GM19351 (cell line): ENCODE data around the gene NACC1.

ENCODE experiments used
- ATAC-seq: cut with Tn5 transposase; IDR thresholded peaks from one replicate; pipeline ENCODE4 v1.9.1; 2021; ENCODE audit warnings: mild to moderate bottlenecking, moderate library complexity; ENCODE audit not compliant: unreplicated experiment

The NACC1 gene

DNA sequence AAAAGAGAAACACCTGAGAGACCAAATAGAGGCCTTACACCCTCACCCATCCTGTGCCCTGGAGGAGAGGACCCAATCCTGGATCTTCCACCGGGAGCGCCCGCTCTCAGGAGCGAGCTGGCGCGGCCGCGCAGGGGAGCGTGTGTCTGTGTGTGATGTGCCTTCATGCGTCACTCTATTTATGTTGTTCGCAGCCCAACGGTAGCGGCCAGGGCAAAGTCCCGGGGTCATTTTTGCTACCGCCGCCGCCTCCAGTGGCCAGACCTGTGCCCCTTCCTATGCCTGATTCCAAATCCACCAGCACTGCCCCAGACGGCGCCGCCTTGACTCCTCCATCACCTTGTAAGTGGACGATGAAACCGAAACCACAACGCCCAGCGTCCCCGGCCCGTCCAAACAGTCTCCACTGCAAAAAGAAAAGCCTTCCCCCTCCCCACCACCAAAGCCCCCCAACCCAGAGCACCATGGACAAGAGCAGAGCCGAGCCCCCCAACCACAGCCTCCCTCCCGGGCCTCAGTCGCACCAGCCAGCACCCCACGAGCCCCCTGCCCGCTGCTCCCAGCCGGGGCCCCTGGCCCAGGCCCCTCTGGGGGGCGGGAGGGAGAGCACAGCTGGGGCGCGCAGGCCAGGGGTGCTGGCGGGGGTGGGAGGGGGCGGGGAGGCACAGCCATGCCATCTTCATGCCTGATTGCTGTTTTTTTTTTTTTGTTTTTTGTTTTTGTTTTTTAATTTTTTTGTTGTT is 30.1 kb upstream of the NACC1 start:
- no peak for ATAC-seq

GRCh38 chr19:13089139-13089856 is 28.8 kb upstream of the NACC1 start:
- ATAC-seq: no peak

DNA sequence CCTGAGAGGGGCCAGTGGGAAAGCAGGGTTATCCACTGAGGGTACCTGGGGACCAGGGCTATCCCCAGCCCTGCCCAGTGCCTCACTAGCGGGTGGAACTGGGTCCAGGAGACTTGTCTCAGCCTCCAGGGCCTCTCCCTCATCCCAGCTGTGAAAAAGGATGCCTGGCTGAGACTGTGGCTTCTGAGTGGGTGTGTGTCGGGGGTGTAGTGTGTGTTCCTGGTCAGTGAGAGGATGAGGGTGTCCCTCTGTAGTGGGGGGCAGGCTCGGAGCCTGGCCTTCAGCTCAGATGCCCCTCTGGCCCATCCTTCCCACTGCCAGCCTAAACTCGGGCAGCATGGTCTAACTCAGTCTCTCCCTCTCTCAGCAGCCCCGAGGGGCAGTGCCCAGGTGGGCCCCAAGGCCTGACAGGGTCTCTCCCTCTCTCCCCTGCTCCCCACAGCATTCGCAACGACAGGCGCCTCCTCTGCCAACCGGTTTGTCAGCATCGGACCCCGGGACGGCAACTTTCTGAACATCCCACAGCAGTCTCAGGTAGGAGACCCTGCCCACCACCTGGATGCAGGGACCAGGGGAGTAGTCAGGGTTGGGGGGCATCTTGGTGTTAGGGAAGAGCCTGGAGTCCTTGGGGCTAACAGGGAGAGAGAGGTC is 28.1 kb upstream of the NACC1 start:
- no peak for ATAC-seq

DNA sequence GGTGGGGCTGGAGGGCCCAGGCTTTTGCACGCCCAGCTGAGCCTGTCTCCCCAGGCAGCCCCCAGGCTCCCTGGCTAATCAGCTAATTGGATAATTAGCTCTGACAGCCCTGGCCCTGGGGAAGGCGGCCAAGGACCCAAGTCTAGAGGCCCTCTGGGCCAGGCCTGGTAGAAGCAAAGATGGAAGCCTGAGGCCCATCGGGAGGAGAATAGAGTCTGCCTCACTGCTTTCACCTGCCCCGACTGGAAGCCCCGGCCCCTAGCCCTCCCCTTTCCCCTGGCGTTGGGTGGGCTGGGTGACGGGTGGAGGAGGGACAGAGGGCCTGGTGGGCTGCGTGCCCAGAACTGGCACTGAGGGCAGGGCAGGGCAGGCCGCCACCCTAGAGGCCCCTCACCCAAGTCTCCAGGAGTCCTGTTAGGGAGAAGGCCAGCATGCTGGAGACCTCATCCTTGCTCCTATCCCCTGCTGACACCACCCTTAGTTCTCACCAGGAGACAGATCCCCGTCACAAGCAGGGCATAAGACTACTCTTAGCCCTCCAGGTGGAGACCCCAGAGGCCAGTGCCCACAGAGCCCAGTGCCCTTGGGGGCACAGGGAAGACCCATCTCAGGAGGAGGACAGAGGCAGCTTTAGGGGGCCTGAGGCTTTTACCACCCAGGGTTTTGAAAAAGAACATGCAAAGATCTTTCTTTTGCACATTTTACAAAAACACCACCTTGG is 27.4 kb upstream of the NACC1 start:
- no peak for ATAC-seq

DNA sequence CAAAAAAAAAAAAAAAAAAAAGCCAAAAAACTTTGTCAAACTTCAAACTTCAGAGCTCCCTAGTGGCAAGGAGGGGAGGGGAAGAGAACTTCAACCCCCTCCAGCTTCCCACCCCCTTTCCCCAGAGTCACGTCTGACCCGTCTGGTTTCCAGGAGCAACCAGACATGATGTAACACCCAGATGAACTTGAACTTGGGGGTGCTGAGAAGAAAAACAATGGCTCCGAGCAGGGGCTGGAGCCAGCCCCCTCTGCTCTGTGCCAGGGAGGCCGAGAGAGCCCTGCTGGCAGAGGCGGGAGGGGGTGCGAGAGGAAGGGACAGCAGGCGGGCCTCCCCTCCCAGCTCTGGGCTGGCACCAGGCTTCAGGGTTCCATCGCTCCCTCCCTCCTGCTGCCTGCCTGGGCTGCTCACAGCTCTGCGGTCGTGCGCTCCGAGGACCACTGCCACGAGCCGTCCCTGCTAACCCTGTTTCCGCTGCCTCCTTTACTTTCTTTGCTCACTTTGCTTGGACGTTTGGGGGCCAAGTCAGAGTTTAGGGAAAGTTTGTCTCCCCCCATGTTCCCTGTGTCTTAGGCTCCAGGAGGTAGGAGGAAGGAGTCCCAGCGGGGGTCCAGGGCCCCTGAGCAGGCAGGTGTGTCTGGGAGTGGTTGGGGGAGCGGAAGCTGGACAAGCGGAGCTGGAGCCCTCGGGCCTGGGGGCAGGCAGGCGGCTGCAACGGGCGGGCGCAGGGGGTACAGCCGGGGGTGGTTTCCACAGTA is 26.5 kb upstream of the NACC1 start:
- ATAC-seq: no peak

DNA sequence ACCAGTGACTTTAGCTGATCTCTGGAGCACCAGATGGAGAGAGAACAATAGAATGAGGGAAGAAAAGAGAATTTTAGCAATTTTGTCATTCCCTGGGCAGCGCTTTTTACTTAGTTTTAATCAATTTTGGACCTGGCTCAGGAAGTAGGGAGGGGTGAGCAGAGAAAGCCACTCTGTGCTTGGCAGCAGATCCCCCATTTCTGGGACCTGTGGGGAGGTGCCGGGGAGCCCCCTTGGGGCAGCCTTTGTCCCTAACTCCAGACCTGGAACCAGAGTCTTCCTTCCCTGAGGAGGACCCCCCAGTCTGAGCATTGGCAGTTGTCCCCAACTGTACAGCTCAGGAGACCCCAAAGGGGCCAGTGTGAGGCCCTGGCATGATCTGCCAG is 25.9 kb upstream of the NACC1 start:
- no peak for ATAC-seq

- ATAC-seq: no peak
Measured at GRCh38 chr19:13092606-13093235, 25.3 kb upstream of the NACC1 start.

GRCh38 chr19:13093407-13094105 is 24.5 kb upstream of the NACC1 start:
- no peak for ATAC-seq

DNA sequence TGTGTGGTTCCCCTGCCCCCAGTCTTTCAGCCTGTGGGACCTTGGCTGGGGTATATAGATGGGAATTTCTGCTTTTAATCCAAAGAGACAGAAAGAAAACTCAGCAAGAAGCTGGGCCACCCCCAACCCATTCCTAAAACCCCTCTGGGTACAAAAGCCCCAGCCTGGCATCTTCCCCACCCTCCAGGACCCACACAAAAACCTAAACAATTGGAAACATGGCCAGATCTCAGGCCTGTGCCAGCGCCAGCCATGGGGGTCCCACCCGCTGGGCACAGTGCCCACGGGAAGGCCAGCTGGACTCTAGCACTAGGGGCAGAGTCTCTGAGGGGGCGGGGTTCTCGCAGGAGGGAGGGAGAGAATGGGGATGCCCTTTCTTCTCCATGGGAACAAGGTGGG is 24.0 kb upstream of the NACC1 start:
- no peak for ATAC-seq

GRCh38 chr19:13094771-13095392 is 23.2 kb upstream of the NACC1 start:
- ATAC-seq: no peak

- ATAC-seq: no peak
Measured at GRCh38 chr19:13095393-13095784, 22.7 kb upstream of the NACC1 start.

DNA sequence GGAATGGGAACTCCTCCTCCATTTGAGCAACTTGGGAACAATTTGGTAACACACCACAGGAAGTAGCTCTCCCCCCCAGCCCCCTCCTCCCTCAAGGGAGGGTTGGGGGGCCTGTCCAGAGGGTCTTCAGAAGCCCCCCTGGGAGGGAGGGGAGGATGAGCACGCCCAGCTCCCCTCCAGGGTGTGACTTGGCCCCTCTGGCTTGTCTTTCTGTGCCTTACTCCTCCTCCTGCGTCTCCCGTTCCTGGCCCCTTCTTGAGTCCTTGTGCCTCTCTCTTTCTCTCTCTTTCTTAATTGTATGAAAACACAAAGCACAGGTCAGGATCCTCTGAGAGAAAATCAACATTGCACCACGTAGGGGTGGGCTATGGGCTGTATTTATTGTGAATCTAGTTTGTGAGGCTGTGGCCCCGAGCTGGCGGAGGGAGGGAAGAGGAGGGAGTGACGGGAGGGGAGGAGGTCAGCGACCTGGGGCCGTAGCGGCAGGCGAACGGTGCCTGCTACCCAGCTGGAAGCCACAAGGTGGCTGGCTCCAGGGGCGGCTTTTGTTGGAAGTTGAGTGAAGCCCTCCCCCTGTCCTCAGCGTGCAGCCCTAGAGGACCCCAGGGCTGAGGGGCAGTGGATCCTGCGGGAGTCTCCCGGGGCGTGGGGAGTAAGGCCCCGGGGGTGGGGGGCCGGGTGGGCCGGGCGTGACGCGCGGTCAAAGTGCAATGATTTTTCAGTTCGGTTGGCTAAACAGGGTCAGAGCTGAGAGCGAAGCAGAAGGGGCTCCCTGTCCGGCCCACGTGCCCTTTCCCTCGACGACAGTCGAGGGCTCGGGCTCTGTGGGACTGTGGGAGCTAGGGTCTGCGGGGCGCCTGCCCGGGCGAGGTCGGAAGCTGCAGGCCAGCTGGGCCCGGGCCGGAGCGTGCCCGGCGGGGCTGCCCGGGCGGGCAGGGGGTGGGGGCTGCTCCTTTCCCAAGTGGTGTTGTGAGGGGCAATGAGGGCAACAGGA is 21.8 kb upstream of the NACC1 start:
- ATAC-seq: no peak

GRCh38 chr19:13097033-13097462 is 21.0 kb upstream of the NACC1 start:
- no peak for ATAC-seq

DNA sequence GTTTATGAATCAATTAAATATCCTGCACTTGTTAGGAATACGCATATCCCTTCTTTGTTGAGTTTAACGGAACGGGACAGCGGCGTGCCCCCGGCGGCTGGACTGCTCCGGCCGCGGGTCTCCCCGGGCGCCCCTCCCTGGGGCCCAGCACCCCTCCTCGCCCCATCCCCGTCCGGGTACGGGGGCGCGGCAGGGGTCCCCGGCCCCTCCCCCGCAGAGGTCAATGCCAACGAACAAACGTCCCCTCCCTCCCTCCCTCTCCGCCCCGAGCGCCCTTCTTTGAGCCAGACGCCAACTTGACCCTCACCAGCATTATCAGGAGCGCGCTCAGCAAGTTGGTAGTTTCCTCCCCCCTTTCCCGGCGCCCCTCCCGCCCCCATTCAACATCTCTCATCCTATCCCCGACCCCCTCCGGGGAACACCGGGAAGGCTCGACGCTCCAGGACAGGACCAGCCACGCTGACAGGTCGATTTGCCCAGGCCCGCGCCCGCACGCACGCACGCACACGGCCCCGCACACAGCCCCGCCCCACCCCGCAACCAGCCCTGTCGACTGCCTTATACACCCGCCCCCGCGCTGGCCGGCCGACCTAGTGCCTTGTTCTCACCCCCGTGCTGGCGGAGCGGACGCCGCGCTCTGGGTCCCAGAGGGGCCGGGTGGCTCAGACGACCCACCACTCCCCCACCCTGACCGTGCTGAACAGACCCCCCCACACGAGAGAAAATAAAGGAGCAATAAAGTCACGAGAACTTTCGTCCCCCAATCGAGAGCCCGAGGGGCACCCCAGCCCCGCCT is 20.4 kb upstream of the NACC1 start:
- no peak for ATAC-seq

- no peak for ATAC-seq
Measured at GRCh38 chr19:13098277-13099072, 19.6 kb upstream of the NACC1 start.
